Motor neuron (in vitro differentiated cells): Measurements from ENCODE around the gene AMACR. TPM values are rescaled to one million over a fixed set of nuclear protein-coding genes. Genes with fewer than 3 reads are reported as not detected.
A peak's percentile ranks its signal among the peaks of the same experiment; 100 is the strongest.

Experiments used
- ATAC-seq, 8 experiments: fragments of 200-7000 bp; cut with Tn5 transposase; replicated peaks in 6 of 8; 2 replicates each; pipeline ENCODE4 v1.8.0; 2021; ENCODE audit warnings: mild to moderate bottlenecking in 8 of 8, moderate library complexity in 8 of 8
- H3K27ac ChIP-seq, 2 donors: fragments of 250-450 bp; sonication (Bioruptor Pico); 2 replicates each; pipeline ENCODE4 v1.9.0; 2021; ENCODE audit warnings: antibody characterized with exemption in 2 of 2, mild to moderate bottlenecking in 2 of 2, moderate library complexity in 1 of 2
- H3K4me1 ChIP-seq, 2 donors: fragments of 250-450 bp; sonication (Bioruptor Pico); replicated peaks in 1 of 2; 2 replicates each; pipeline ENCODE4 v1.6.1; 2021; ENCODE audit warnings: antibody characterized with exemption in 2 of 2, mild to moderate bottlenecking in 2 of 2, moderate library complexity in 1 of 2
- H3K4me3 ChIP-seq, 5 donors: fragments of 250-450 bp; sonication (Bioruptor Pico); 2 replicates each; pipeline ENCODE4 v1.9.0; 2021; ENCODE audit warnings: antibody characterized with exemption in 5 of 5, mild to moderate bottlenecking in 5 of 5, moderate library complexity in 4 of 5
- WGBS, 10 experiments: fragments of 450-650 bp; shearing (Covaris generic); methylation state at CpG; one replicate each; pipeline ENCODE4 v1.0.0; 2022; 5-methylcytosine and 5-hydroxymethylcytosine counted together
- in situ Hi-C, 9 experiments: fragments of 400-800 bp; cut with MboI; loops; one replicate each; pipeline ENCODE4 v1.15.0; 2021; ENCODE audit warnings: low sequenced_read_pairs in 9 of 9, low pct_unique_long_range_greater_than_20kb in 2 of 9; ENCODE audit not compliant: unreplicated experiment in 9 of 9
- total RNA-seq, 8 experiments: library from RNA; unstranded; fragments of 300-600 nt; gene quantifications; 2 replicates each; pipeline versions ENCODE4 v1.2.3 to v1.2.4, GENCODE V29; 2022

Gene AMACR
- total RNA-seq, 8 experiments from 2014 or later = 4.2 to 17.7 (median 8.7) TPM

- peaks cover 7 to 8% of the 10 kb centered on the region in 2 donors for H3K4me1 ChIP-seq
- WGBS, 10 experiments = 45 to 86% (median 74%) methylated on average over 4 to 9 of the region's 10 CpGs
- peak in 5 of 8 experiments; percentile 41 to 86 (median 65) for ATAC-seq
- H3K27ac ChIP-seq = no peak within 1 kb of the TSS
- in situ Hi-C loops = no loop called here
- no peak within 1 kb of the TSS for H3K4me3 ChIP-seq
Measured at GRCh38 chr5:34043099-34043876, 35.4 kb upstream of the AMACR start, which contains the start of gene C1QTNF3. Gene C1QTNF3 (minus strand): TSS chr5:34043213. CDS start chr5:34043125, 88 bp downstream.

GRCh38 chr5:34042321-34042720, 34.5 kb upstream of the AMACR start:
- no peak overlapping the region for H3K27ac ChIP-seq
- WGBS, 10 experiments = 54 to 100% (median 83%) methylated on average over 1 to 6 of the region's 7 CpGs; no CpG with 5 or more reads in 2 of the 10 experiments
- in situ Hi-C loops = no loop called here
- H3K4me1 ChIP-seq = peaks cover 7 to 8% of the 10 kb centered on the region in 2 donors
- no peak for ATAC-seq
- H3K4me3 ChIP-seq = no peak overlapping the region

- Histone ChIP-seq H3K4me1 (peaks cover 7 to 8% of the 10 kb centered on the region in 2 donors), H3K27ac (no peak overlapping the region), H3K4me3 (no peak overlapping the region)
- ATAC-seq = no peak
- in situ Hi-C loops = no loop called here
- 13 to 100% (median 84%) methylated on average over 1 of the region's 1 CpG; no CpG with 5 or more reads in 2 of the 10 experiments for WGBS, 10 experiments
Measured at GRCh38 chr5:34041247-34041972, 33.6 kb upstream of the AMACR start.

- Histone ChIP-seq H3K4me3 (no peak overlapping the region), H3K4me1 (peaks cover 7 to 8% of the 10 kb centered on the region in 2 donors), H3K27ac (no peak overlapping the region)
- no CpG with 5 or more reads among the region's 3 CpGs for WGBS, 10 experiments
- ATAC-seq = no peak
- in situ Hi-C loops = no loop called here
Measured at GRCh38 chr5:34040472-34040871, 32.6 kb upstream of the AMACR start.

GRCh38 chr5:34039398-34040157, 31.7 kb upstream of the AMACR start:
- 45 to 98% (median 84%) methylated on average over 2 to 9 of the region's 10 CpGs; no CpG with 5 or more reads in 1 of the 10 experiments for WGBS, 10 experiments
- in situ Hi-C loops = no loop called here
- ATAC-seq = peak in 2 of 8 experiments; percentile 73 to 75

DNA sequence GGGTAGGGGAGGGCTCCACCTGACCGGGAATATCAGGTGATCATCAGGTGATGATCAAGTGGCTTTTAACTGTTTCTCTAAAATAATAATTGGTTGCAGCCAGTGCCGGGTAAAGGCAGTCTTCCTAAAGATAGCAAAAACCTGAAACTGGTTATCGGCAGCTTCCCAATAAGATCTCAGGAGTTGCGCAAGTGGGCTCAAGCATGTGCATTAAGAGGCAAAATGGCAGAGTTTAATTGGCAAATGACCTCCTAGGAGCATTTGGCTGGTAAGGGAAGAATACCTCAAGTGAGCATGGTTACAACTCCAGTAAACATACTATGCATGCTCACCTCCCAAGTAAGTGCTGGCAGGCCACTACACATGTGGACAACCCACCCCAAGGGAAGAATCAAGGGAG, 31.0 kb upstream of the AMACR start:
- Histone ChIP-seq H3K4me3 (no peak overlapping the region), H3K4me1 (peaks cover 7 to 8% of the 10 kb centered on the region in 2 donors), H3K27ac (no peak overlapping the region)
- ATAC-seq = no peak
- WGBS, 10 experiments = 82 to 100% (median 99%) methylated on average over 1 to 4 of the region's 4 CpGs; no CpG with 5 or more reads in 2 of the 10 experiments
- in situ Hi-C loops = no loop called here

More at GRCh38 chr5:34039398-34040157, 31.7 kb upstream of the AMACR start:
- no peak overlapping the region for H3K4me3 ChIP-seq
- peaks cover 7 to 8% of the 10 kb centered on the region in 2 donors for H3K4me1 ChIP-seq
- no peak overlapping the region for H3K27ac ChIP-seq

GRCh38 chr5:34038390-34038789, 30.5 kb upstream of the AMACR start:
- Histone ChIP-seq H3K4me3 (no peak overlapping the region), H3K27ac (no peak overlapping the region), H3K4me1 (peaks cover 6 to 7% of the 10 kb centered on the region in 2 donors)
- in situ Hi-C loops = no loop called here
- ATAC-seq = no peak
- WGBS, 10 experiments = 24 to 87% (median 76%) methylated on average over 1 to 2 of the region's 2 CpGs; no CpG with 5 or more reads in 2 of the 10 experiments

- 0 to 100% (median 62%) methylated on average over 1 to 3 of the region's 3 CpGs; no CpG with 5 or more reads in 2 of the 10 experiments for WGBS, 10 experiments
- ATAC-seq = no peak
Measured at GRCh38 chr5:34037726-34038125, 29.9 kb upstream of the AMACR start.

DNA sequence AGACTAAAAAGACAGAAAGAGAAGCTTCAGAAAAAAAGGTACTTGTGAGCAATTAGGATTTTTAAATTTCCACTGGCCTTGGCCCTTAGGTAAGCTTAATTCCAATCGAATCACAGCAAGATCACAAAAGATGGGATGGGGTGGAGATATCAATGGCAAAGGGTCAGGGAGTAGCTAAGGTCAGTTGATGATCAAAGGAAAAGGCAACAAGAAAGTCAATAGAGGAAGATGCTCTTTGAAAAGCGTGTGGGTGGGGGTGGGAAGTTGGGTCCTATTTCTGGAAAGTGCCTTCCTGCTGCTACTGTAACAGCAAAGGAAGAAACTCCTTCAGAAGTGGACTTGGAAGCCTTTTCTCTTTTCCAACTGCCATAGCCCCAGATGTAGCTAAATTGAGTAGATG, 27.9 kb upstream of the AMACR start:
- H3K4me3 ChIP-seq = no peak overlapping the region
- WGBS, 10 experiments = 60 to 92% (median 75%) methylated on average over 1 to 2 of the region's 2 CpGs; no CpG with 5 or more reads in 4 of the 10 experiments
- H3K27ac ChIP-seq = no peak overlapping the region
- ATAC-seq = no peak
- in situ Hi-C loops = no loop called here
- H3K4me1 ChIP-seq = no peaks in the 10 kb centered on the region

More at GRCh38 chr5:34037726-34038125, 29.9 kb upstream of the AMACR start:
- H3K4me1 ChIP-seq = peaks cover 0 to 2% of the 10 kb centered on the region in 2 donors
- in situ Hi-C loops = no loop called here
- H3K27ac ChIP-seq = no peak overlapping the region
- no peak overlapping the region for H3K4me3 ChIP-seq

GRCh38 chr5:34034534-34035327, 26.9 kb upstream of the AMACR start:
- Histone ChIP-seq H3K4me1 (no peaks in the 10 kb centered on the region), H3K27ac (no peak overlapping the region), H3K4me3 (no peak overlapping the region)
- in situ Hi-C loops = no loop called here
- WGBS, 10 experiments = 33 to 100% (median 96%) methylated on average over 1 to 3 of the region's 4 CpGs; no CpG with 5 or more reads in 3 of the 10 experiments
- ATAC-seq = no peak

GRCh38 chr5:34031966-34032365, 24.1 kb upstream of the AMACR start:
- H3K4me1 ChIP-seq = no peaks in the 10 kb centered on the region
- WGBS, 10 experiments = 78 to 100% (median 90%) methylated on average over 1 to 3 of the region's 3 CpGs; no CpG with 5 or more reads in 1 of the 10 experiments
- H3K4me3 ChIP-seq = no peak overlapping the region
- H3K27ac ChIP-seq = no peak overlapping the region
- in situ Hi-C loops = no loop called here
- ATAC-seq = no peak

DNA sequence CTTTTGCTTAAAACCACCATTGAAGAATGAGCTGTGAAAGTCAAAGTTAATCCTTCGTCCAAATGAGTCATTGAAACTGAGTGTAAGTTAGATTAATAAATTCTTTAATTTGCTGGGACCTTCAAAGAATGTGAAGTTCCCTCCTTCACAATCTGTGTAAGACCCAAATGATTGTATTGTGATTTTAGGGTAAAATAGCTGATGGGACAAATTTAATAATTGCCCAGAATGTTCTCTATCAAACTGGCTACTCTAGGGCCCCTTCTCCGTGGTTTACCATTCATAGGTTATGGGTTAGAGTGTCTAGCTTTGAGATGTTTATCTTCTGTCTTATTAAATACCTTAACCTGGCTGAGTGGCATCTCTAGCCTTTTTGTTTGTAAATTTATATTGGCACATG, 23.3 kb upstream of the AMACR start:
- H3K27ac ChIP-seq = no peak overlapping the region
- H3K4me3 ChIP-seq = no peak overlapping the region
- in situ Hi-C loops = no loop called here
- no peaks in the 10 kb centered on the region for H3K4me1 ChIP-seq
- ATAC-seq = no peak
- WGBS, 10 experiments = 71 to 100% (median 98%) methylated on average over 1 to 2 of the region's 2 CpGs
